UCSD-AML1 (cell line): ENCODE measurements around the gene UPF1.

Experiments used
- DNase-seq: peaks from one replicate; lab custom pipeline; 2025; ENCODE audit not compliant: unreplicated experiment; lab: John Stamatoyannopoulos, UW

UPF1 gene

GRCh38 chr19:18855647-18856384, 24.1 kb downstream of the UPF1 start:
- no peak for DNase-seq

GRCh38 chr19:18856385-18857126, 24.8 kb downstream of the UPF1 start:
- DNase-seq: peak; percentile 17

GRCh38 chr19:18857223-18857622, 25.5 kb downstream of the UPF1 start:
- no peak for DNase-seq

DNA sequence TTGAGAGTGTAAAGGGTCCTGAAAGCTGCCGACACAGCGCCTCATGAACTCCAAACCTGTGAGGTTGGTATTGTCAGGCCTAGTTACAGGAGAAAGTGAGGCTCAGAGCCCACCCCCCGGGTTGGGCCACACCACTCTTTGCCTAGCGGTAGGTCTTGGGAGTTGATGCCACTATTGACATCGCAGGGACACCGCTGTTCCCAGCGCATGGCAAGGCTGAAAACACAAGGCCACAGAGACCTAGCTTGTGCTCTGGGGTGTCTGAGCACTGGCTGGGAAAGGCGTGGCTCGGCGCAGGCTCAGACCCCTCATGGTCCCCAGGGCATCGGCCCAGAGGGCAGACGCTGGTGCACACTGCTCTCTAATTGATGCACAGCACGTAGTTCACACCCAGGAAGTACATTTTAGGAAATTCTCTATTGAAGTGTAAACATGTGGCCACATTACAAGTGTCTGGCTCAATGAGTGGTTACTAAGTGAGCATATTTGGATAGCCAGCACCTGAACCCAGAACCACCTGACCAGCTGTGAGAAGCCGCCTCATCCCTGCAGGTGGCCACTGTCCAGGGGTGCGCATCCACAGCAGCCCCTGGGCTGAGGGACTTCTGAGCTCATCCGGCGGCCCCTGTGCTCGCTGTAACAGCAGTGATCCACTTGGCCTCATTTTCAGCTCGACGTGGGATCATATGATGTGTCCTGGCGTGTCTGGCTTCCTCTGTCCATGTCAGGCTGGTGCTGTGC, 27.3 kb downstream of the UPF1 start:
- DNase-seq: no peak

DNA sequence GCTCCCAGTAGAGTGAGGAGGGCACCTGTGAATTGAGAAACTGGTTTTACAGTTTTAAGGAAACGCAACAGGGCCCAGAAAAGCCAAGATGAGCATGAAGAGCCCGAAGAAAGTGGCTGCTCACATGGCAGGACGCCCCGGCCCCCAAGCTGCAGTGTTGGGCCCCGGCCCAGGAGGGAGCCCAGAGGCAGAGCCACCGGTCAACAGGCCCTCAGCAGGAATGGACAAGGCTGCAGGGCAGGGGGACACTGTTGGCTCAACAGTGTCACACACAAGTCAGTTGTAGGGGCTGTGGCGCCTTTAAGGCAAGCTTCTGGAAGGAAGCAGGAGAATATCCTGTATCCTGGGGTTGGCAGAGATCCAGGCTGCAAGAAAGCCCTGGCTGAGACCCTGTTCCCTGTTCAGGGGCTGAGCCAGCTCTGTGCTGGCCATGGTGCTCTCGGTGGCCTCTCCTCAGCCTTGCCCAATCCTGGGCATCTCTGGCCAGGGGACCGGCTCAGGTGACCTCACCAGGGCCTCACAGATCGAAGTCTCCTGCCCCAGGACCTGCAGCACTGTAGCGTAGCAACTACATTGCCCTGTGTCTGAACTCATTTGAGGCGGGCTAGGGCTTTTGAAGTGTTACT, 28.0 kb downstream of the UPF1 start:
- DNase-seq: no peak

DNA sequence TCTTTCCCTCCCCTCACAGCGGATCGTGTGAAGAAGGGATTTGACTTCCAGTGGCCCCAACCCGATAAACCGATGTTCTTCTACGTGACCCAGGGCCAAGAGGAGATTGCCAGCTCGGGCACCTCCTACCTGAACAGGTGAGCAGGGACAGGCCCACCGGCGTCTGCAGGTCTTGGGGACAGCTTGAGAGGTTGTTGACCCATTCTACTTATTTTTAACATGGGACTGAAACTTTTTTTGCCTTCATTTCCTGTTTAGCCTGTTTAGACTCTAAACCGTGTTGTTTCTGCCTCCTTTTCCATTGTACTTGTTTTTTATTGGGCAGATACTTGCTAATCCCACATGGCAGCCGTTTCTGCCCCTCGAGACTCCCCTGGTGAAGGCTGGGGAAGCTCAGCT, 28.5 kb downstream of the UPF1 start:
- no peak for DNase-seq

GRCh38 chr19:18860725-18861124, 29.0 kb downstream of the UPF1 start:
- DNase-seq: no peak

GRCh38 chr19:18861235-18861634, 29.5 kb downstream of the UPF1 start:
- no peak for DNase-seq

DNA sequence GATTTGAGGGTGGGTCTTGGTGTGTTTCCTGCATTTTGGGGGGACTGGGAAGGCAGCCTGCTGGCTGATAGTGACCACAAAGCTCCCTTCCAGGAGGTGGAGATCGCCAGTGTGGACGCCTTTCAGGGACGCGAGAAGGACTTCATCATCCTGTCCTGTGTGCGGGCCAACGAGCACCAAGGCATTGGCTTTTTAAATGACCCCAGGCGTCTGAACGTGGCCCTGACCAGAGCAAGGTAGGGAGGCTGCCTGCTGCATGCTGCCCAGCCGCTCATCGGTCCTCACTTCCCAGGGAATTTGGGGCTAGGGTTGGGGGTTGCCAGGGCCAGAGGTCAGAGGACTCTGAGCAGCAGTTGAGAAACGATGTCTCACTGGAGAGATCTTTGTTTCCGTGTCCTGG, 30.2 kb downstream of the UPF1 start:
- no peak for DNase-seq

- DNase-seq: no peak
Observed at GRCh38 chr19:18862976-18863842, 31.4 kb downstream of the UPF1 start.

DNA sequence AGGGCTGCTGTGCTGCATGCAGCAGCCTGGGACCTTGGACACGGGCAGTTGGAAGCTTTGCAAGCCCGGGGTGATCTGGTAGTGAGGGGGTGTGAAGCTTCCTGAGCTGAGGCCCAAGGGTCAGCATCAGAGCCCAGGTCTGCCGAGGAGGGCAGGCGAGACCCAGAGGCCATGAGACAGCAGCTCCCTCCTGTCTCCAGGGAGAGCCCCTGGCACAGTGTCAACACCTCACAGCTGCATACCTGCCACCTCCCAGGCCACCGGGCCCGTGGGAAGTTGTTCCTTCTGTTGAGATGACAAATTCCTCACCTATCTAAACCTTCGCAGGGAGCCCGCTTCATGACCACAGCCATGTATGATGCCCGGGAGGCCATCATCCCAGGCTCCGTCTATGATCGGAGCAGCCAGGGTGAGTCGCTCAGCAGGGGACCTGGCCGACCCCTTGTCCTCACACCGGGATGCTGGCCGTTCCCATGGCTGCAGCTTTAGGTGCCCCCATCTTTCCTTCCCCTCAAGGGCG, 32.1 kb downstream of the UPF1 start:
- DNase-seq: no peak

DNA sequence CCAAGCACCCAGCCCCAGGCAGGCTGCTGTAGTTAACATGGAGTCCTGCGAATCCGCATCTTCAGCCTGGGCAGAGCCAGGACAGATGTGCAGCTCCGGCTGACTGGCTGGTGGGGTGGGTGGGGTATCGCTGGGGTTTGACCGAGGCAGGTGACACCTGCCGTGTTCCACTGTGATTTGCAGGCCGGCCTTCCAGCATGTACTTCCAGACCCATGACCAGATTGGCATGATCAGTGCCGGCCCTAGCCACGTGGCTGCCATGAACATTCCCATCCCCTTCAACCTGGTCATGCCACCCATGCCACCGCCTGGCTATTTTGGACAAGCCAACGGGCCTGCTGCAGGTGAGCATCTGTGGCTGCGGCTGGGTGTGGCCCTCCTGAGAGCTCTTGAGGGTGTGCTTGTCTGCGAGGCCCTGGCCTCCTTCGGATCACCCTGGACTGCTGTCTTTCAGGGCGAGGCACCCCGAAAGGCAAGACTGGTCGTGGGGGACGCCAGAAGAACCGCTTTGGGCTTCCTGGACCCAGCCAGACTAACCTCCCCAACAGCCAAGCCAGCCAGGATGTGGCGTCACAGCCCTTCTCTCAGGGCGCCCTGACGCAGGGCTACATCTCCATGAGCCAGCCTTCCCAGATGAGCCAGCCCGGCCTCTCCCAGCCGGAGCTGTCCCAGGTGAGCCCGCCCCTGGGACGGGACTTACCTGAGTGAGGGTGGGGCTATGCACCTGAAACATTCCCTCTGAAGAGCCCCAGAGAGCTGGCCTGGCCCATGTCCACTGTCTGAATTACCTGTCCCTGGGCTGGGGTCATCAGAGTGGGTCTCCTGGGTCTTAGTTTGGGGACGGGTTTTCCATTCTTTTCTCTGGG, 33.6 kb downstream of the UPF1 start:
- no peak for DNase-seq

DNA sequence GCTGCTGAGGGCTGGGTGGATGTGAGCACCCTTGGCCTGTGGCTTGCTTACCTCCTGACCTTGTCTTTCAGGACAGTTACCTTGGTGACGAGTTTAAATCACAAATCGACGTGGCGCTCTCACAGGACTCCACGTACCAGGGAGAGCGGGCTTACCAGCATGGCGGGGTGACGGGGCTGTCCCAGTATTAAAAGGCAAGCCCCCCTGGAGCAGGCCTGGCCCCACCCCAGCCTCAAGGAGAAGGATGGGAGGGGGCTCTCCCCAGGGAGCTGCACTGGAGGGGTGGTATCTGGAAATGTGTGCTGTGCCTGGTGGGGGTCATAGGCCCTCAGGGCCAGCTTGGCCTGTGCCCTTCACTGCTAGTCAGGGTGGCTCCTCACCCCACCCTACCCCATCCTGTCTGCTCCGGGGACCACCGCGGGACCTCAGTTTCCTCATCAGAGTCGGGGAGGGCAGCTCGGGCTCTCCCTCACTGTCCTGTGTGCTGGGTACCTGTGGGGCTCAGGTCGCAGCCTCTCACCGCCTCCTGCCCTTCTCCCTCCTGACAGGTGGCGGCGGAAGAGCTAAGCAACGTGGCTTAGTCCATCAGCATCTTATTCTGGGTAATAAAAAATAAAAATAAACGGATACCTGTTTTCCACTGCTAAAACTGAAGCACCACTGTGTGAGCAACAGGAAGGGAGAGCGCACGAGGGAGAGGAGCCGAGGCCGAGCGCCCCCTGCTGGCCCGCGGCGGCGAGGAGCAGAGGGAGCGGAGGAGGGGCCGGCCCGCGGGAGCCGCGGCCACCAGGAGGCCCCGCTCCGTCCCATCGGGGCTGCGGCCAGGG, 34.4 kb downstream of the UPF1 start:
- peak; percentile 22 for DNase-seq

DNA sequence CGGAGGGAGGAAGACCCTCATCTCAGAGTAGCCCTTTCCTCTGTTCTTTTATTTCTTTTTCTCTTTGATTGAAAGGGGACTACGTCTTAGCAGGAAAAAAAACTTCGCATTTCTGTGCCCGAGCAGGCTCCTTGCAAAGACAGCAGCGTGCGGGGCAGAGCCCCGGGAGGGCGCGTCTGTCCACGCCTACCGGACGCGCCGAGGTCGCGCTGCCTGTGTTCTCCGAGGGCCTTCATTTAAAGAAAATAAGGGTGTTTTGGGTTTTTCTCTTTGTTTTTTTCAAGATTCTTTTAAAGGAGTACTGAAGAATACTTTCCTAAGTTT, 35.0 kb downstream of the UPF1 start:
- DNase-seq: no peak

- no peak for DNase-seq
Observed at GRCh38 chr19:18867199-18867598, 35.4 kb downstream of the UPF1 start.

DNA sequence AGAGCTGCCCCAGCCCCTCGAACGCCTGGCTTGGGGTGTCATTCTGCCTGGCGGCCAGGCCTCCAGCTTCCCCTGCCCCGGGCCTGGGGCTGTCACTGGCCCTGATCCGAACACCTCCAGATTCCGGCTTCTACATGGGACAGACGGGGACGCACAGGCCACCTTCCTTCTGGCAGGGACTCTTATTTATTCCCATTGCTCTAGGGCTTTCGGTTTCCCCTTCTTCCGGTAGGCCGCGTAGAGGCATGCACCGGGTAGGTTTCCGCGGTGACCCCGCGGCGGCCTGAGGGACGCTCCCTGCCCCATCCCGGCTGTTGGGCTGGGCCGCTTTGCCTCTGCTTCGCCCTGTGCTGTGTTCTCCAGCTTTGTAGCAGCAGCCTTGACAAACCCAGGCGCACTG, 36.0 kb downstream of the UPF1 start:
- no peak for DNase-seq

- DNase-seq: no peak
Observed at GRCh38 chr19:18868380-18869022, 36.7 kb downstream of the UPF1 start.

DNA sequence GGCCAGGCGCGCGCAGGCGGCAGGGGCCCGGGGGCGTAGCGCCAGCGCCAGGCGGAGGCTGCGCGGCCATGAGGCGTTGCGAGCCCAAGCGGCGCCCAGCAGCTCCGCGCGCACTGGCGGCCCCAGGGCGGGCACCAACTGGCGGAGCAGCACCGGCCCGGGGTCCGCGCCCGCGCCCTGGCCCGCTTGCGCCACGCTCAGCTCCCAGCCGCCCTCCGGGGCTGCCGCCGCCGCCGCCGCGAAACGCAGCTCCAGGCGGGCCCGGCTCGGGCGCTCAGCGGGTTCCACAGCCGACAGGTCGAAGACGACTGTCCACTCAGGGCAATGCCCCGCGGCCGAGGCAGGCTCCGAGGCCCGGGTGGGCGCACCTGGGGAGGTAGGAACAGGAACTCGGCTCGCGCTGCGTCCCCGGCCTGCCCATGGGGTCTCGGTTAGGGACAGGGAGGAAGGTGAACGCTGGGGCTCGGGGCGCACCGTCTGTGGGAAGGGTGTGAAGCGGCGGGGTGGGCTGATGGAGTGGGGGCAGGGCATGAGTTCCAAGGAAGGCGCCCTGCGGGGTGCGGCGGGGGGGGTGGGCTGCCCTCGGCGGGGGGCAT, 37.4 kb downstream of the UPF1 start:
- no peak for DNase-seq
